ENCODE measurements around the gene POU2F3.

POU2F3 gene

DNA sequence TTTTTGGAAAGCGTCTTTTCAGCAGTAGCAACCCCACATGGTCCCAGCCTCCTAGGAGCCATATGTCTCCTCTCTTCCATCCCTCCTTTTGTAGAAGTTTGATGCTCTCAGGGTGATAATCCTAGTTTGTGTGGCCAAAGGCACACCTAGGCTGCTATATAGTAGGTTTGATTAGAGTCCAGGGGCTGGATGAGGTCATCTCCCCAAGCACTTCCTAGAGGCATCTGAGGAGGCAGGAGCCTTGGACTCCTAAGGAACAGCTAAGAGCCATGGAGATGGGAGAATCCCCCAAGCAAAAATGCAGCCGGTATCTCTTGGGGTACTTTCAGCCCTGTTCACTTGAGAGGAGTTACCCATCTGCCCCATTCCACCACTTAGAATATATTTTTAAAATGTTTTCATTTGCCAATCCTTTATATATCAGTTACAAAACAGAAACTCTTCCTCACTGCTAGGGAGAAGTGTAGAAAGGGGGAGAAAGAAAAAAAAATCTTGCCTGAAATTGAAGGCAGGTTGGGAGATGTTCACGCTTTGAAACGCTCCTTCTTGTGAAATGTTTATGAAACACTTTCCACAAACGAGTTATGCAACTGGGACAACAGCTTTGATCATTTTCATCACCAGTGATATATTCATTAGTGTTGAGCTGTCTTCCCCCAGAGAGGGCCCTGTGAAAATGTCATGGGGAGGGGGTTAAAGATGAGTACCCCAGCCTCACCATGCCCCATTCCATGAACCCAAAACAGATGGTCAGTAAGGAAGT lies 53.3 kb downstream of the POU2F3 start:
- DNase-seq, result no peak

DNA sequence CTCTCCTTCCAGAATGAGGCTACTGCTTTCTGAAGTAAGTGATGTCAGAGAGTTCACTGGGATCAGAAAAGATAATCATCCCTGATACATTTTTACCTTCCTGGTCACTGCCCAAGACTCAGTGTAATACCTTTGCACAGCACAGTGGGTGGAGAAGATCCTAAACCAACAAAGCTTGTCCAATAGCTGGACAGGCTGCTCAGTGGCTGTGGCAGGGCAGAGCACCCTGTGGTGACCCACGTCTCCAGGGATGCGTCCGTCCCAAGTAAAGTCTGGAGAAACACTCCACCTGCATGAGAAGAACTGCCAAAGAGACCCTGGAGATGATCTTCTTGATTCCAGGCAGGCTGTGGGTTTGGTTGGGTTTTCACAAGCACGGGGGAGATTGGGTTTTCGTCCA lies 54.2 kb downstream of the POU2F3 start:
- no peak for DNase-seq

DNA sequence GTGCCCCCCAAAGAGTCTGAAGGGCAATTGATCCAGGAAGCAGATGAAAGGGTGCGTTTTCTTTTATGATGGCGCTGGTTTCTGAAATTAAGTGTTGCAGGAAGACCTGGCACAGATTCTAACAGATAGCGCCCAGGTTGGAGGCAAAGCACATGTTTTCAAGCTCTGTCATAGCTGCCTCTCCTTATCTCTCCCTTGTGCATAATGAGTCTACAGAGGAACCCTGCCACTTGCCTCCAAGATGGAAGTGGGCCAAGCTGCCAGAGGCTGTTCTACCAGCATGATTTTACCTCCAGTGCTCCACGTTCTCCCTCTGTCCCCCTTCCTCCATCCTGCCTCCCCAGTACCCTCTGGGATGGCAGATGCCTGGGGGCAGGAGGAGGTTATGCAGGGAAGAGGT lies 55.2 kb downstream of the POU2F3 start:
- DNase-seq, result no peak

DNA sequence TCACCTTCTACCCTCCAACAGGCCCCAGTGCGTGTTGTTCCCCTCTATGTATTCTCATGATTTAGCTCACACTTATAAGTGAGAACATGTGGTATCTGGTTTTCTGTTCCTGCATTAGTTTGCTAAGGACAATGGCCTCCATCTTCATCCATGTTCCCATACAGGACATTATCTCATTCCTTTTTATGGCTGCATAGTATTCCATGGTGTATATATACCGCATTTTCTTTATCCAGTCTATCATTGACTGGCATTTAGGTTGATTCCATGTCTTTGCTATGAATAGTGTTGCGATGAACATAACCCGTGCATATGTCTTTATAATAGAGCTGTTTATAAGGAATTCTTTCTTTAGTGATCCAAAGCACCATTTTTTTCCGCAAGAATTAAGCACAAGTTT lies 56.6 kb downstream of the POU2F3 start:
- DNase-seq, result no peak

DNA sequence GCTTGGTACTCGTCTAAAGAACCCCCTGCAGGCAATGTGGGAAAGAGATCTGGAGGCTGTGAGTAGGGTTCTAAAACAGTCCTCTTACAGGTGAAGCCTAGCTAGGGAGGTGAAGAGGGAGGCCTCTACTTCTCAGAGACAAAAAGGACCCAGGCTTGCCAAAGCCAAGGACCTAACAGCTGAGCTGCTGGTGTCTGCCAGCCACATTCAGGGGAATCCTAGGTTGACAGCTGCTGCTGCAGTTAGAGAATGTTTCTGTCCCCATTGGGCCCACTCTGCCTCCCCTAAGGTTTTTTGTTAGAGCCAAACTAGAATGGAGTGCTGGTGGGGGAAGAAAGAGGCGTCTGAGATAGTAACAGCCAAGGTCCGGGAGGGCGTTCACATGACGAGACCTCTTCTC lies 58.5 kb downstream of the POU2F3 start:
- no peak for DNase-seq

DNA sequence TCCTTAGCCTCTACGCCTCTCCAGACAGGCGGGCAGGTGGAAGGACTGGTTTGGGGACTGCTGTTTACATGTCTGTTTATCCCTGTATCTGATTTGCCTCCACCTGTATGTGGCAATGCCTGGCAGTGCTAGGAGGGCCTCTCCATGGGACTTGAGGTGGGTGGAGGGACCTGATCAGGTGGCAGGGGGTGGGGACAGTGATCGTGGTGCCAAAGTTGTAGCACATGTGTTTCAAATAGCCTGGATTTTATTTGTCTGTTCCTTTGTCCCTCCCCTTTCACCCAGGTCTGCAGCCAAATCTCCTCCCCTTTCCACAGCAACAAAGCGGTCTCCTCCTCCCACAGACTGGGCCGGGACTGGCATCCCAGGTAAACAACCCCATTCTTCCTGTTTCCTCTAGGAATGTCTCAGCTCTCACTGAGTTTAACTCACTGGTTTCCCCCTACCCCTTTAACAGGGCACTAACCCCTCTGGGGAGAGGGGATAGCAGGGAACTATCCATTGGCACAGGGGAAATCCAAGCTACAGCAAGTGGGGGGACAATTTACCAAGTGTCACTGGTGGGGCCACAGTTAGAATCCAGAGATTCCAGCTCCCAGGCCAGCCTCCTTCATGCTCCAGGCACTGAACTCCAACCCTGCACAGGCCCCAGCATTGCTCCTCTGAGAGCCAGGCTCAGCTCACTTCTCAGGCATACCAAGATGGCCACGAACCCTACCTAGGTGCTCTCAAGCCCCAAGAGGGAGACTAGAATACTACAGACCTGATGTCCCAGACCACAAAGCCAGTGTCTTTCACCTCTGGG lies 62.3 kb downstream of the POU2F3 start:
- no peak for DNase-seq

DNA sequence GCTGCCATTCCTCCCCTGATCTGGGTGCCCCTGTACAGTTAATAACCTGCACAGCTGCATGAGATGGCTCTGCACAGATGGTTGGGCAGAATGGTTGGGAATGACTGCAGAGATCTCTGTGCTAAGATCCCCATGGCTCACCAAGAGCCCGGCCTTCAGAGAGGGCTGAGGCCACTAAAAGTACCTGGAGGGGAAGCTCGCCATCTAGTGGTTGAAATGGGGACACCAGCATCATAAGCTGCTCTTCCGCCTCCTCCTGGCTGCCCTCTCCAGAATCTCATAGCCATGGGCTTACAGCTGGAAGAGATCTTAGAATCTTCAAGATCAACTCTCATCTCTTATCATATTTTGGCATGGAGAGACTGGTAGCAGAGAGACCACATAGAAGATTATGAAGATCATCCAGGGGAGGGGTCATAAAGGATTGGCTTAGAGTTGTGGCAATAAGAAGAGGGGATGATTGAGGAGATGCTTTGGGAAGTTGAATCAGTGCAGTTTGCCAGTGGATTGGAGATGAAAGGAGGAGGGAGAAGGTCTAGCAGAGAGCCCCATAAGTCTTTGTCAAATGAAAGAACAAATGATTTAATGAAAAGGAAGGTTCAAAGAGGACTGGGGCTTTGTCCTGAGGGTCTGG lies 63.2 kb downstream of the POU2F3 start:
- DNase-seq, result peak; percentile 62

DNA sequence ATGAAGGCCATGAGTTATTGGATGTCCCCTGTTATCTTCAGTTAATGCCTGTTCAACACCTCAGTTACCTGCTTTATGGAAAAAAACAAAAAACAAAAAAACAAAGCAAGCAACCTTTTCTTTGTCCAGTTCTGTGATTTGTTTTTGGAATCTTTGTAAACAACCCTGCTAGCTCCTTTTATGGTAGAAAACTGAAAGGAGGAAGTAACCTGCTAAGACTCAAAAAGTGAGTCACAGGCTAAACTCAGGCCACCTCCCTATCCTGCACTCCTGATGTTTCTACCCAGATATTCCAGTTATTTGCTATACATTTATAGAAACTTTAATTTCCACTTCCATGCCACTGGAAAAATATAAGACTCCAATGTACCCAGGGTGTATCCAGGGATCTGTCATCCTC lies 64.6 kb downstream of the POU2F3 start:
- no peak for DNase-seq

DNA sequence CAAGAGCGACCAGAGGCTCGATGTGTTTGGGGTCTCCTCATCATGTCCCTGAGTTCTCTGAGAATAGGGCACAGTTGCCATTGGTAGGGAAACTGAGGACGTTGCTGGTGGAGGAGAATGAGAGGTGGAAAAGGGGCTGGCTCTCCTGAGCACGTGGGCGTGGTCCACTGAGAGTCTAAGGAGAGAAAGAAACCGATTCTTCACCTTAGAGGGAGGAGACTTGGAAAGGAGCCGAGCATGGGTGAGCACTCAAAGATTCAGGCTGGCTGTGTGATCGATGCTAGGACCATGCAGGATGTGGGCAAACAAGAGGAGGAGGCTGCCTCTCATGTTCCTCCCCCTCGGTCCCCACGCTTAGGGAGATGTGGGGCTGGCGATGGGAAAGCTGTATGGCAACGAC lies 65.3 kb downstream of the POU2F3 start:
- DNase-seq, result no peak

DNA sequence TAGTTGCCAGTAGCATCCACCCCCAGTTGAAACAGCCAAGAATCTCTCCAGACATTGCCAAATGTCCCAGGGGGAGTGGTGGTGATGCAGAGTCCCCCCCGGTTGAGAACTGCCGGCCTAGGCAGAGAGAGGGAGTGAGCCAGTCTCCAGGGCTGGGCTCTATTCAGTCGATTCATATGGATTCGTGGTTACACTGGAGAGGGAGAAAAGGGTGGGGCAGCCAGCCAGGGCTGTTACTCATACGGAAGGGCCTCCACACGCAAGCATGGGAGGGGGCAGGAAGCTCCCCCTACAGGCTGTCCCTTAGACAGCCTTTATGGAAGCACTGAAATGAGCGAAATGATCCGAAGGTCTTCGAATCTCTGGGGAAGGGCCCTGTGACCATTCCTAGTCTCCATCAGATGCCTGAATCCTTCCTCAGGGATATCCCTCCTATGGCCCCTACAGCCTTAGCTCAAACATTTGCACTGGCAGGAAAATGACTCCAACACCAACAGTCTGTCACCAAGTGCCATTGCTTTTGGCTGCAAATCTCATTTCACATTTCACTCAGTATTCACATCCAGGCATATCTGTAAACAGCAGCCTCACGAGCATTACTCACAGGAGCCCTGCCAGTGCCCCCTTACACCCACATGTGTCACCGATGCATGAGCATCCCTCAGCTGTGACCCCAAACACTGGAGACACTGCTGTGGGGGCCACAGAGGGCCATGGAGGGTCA lies 66.7 kb downstream of the POU2F3 start:
- DNase-seq, result no peak

DNA sequence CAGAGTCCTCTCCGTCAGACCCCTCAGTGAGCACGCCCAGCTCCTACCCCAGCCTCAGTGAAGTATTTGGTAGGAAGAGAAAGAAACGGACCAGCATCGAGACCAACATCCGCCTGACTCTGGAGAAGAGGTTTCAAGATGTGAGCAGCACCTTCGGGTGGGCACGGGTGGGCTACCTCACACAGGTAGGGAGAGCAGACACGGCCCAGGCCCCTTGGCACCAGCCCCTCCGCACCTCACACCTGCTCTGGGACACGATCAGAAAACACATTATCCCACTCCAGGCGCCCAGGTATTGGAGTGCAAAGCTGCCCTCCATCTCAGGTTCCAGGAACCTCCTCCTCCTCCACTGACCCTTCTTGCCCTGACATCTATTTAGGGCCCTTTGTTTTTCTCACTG lies 67.5 kb downstream of the POU2F3 start:
- no peak for DNase-seq

DNA sequence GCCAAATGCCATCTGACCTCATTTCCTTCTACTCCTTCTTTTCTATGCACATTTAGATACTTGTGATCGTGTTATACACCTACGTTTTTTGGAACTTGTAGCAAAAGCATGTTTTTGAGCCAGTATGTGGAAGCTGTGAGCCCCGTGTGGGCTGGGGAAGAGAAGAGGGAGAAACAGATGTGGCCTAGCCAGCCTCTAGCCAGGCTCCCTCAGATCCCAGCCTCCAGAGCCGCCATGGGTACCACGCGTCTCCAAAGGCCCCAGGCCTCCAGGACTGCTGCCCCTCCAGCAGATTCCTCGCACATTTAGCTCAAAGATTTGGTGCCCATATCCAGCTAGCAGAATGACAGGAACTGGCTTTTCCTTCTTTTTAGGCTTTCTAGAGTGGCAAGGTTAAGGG lies 68.1 kb downstream of the POU2F3 start:
- no peak for DNase-seq

DNA sequence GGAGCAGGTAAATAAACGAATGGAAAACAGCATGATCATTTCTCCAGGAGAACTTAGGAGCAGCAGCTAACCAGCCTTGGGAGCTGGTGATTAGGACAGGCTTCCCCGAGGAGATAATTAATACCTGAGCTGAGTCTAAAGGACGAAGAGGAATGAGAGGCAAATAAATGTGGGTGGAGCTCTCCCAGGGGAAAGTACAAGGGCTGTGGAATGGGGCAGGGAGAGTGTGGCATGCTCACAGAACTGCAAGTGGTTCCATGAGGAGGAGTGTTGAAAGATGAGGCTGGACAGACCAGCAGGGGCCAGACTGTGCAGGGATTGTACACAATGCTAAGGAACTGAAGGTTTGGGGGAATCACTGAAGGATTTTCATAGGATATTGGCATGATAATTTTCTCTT lies 70.9 kb downstream of the POU2F3 start:
- peak; percentile 73 for DNase-seq

DNA sequence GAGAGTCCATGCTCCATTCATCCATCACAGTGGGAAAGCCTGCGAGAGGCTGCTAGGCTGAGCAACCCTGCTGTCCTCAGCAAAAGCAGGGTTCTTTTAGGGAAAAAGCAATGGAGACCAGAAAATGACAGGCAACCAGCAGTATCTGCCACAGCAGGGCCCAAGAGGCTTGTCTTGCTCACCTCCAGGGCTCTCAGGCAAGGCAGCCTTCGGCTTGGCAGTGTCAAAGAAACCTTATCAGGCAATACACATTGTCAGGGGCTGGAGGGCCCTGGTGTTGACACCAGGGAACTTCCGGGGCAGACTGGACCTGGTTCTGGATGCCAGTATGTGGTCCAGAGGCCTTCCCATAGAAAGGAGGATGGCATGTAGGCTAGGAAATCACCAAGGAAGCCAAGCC lies 74.9 kb downstream of the POU2F3 start:
- DNase-seq, result no peak

DNA sequence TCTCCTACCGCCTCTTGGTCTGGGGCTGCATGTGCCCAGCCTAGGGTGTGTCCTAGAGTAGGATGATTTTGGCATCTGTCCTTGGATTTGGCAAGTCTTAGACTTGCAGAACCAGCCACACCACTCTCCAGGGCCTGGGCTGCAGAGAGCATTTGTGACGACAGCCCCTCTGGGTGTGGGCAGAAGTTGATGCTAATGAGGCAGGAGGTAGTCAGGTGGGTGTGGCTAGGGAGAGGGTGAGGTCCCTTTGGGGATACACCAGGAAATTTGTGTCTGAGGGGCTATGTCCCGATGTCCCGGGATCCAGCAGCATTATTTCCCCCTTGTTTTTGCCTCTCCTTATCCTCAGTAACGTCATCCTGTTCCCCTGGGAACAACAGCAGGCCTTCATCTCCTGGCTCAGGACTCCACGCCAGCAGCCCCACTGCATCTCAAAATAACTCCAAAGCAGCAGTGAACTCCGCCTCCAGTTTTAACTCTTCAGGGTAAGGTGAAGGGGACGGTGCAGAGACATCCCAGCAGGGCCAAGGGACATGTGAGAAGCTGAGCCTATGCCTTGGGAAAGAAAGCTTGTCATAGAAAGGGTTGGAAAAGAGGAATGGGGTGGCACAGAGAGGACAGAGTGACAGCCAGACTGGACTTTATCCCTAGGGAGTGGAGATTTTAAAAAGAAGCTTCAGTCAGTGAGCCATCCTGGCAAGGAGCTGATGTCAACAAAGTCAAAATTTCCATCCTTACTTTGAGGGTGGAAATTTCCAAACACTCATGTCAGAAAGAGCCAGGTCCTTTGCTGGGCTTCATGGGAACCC lies 77.1 kb downstream of the POU2F3 start:
- DNase-seq, result no peak

DNA sequence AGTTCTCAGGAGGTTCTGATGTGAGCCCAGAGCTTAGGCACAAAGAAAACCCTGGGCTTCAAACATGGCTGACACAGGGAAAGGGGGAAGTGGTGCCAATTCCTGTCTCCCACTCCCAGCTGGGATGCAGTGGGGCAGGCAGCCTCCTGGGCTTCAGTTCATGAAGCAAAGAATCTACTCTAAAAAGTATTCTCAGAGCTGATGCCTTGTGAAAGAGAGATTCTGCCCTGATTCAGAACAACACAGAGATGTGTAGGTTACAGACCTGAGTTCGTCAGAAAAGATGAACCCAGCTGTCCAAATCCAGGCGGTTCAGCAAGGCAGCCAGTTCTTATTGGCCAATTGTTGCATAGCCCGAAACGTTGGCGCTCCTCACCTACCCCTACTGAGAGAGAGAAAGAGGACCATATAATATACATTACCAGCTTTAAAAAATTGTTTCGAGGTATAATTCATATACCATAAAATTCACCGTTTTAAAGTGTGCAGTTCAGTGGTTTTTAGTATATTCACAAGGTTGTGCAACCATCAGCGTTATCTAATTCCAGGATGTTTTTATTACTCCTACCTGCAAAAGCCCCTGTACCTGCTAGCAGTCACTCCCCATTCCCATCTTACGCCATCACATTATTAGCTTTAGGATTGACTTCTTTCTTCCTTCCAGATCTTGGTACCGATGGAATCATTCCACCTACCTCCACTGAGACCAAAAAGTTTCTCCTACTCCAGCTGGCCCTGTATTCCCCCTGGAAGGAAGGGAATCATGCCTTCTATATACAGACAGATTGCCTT lies 77.9 kb downstream of the POU2F3 start:
- DNase-seq, result no peak

DNA sequence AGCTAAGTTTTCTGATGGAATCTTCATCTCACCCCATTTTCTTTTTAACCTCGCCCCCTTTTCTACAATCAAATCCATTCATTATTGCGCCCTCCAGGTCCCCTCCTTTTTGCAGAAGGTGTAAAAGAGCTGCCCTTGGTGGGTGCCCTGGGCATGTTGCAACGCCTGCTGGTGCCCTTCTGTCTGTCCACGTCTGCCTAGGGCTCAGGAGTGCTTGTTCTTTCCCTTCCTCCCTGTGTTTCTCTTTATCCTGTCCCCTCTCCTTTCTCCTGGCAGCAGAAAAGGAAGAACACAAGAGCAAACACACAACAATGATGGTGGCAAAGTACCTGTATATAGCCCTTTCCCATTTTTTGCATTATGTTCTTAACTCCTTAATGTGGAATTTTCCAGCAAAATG lies 79.0 kb downstream of the POU2F3 start:
- DNase-seq, result no peak

DNA sequence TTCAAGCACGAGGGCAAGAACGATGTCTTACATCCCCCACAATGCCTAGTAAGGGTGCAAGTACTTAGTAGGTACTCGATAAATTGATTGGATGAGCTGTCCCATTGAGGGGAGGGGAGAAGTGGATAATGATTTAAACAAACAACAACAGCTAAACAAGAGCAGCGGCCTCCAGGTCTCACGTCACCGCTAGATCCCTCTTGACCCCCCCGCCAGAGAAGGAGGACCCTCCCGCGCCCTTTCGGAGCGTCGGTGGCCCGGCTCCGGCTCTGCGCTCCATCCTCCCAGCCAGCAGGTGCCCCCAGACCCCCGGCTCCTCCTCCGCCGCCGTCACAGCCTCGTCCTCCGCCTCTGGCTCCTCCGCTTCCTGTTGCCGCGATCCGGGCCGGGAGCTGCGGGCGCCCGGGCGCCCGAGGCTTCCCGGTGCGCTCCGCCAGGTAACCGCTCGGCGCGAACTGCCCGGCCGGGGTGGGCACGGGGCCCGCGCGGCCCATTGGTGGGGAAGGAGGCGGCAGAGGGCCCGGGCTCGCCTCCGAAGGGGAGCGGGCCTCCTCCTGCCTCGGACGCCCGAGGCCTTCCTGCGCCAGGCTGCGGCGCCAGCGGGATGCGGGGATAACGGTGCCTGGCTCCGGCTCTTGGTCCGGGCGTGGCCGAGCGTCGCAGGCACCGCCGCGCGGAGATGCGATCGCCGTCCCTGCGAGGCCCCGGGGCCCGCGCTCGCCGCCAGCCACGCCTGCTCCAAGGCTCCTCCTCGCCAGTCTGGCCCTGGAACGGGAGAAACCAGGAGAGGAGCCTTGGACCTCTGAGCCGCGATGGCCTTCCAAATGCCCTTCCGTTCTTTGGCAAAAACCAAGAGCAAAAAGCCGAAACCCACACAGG lies 85.2 kb downstream of the POU2F3 start, which contains the start of gene TLCD5:
TLCD5 (plus strand) TSS at position 368 of the 879 bp plus-strand sequence. CDS start 2,143 bp downstream, outside the sequence.
- peak; percentile 80 for DNase-seq

DNA sequence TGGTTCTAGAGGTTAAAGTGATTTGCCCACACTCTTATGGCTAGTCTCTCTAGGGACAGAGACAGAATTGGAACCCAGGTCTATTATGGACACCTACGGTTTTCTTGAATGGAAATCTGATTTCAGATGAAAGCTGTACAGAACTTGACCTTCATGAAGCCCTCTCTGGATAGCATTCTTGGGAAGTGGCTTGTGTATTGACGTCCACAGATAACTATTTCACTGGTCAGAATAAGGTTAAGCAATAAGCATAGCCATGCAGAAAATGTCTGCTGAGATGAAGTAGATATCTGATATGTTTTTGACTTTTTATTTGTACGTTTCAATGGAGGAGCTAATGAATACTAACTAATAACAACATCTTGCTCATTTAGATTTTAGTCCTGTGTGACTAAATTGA lies 86.3 kb downstream of the POU2F3 start:
- no peak for DNase-seq

DNA sequence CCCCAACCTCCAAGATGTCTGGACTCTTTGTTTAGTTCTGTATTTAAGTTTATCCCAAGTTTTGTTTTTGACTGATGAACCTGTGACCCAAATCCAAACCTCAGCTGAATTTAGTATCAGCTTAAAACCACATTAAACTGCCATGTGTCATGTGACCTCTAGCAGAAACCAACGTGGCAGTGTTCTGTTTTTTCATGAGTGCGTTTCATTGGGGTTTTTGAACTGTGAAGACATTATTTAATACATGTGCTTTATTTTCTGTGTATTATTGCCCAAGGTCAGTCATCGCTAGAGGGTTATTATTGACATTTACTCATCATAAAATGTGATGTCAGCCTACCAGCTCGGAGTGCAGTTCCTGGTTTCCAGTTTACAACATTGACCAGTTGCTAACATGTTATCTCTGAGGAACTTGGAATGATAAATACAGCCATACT lies 86.9 kb downstream of the POU2F3 start:
- DNase-seq, result no peak

Data from COR-L47 (cell line).